HepG2 (cell line): ENCODE results near the gene FSIP1. TPM values are rescaled to one million over a fixed set of nuclear protein-coding genes. Genes with fewer than 3 reads are reported as not detected.

Source experiments
- ATAC-seq: fragments of 200-7000 bp; cut with Tn5 transposase; 3 replicates; pipeline ENCODE4 v1.9.1; 2020; ENCODE audit warnings: mild to moderate bottlenecking, moderate library complexity
- BruUV-seq: library from RNA; stranded (reverse); fragments of 400-500 nt; replicated peaks from 2 replicates; lab custom pipeline; 2021; lab: Mats Ljungman, UMichigan
- CTCF ChIA-PET: fragments of 300-600 bp; formaldehyde crosslinking; extraction: SDS; loops from one replicate; lab custom pipeline; 2021; ENCODE audit warnings: low total read pairs, inconsistent platforms, low intra/inter-chr PET ratio; lab: Yijun Ruan, JAX
- POLR2A ChIA-PET: fragments of 350-600 bp; sonication (Branson Sonifier 250); formaldehyde crosslinking; loops from one replicate; lab custom pipeline; 2020; ENCODE audit warnings: antibody characterized with exemption, inconsistent platforms; lab: Yijun Ruan, JAX
- DNase-seq: peaks from one replicate; pipeline ENCODE4 v3.0.0-alpha.2; 2015; ENCODE audit warnings: low spot score
- FAIRE-seq: peaks from 3 replicates; lab custom pipeline; 2011; peaks lifted over from hg19 to GRCh38; lab: Jason Lieb, UNC
- H2AFZ ChIP-seq: one replicate; pipeline ENCODE4 v1.6.1; 2011; ENCODE audit warnings: low read length, inconsistent platforms
- H3K27ac ChIP-seq: fragments of 300-600 bp; 3 replicates; pipeline ENCODE4 v1.8.0; 2011; ENCODE audit warnings: mixed run types, mild to moderate bottlenecking, mixed read lengths, low read length, inconsistent platforms; ENCODE audit not compliant: insufficient read depth; ENCODE audit errors: extremely low read length
- H3K27me3 ChIP-seq, 2 experiments: fragments of 200-600 bp in 1 of 2; 2 replicates in 1 of 2; 3 replicates in 1 of 2; pipeline versions ENCODE4 v1.6.0 to v1.8.0; 2011; ENCODE audit warnings: low read length in 2 of 2, mild to moderate bottlenecking in 2 of 2, moderate library complexity in 2 of 2, inconsistent platforms in 1 of 2; ENCODE audit not compliant: insufficient read depth in 2 of 2, control insufficient read depth in 1 of 2
- H3K36me3 ChIP-seq, 2 experiments: fragments of 200-600 bp in 1 of 2; replicated peaks in 1 of 2; 2 replicates in 1 of 2; 3 replicates in 1 of 2; pipeline versions ENCODE4 v1.5.1 to v1.8.0; 2011; ENCODE audit warnings: low read length in 2 of 2, inconsistent platforms in 1 of 2; ENCODE audit not compliant: insufficient read depth in 2 of 2, control insufficient read depth in 1 of 2
- H3K4me1 ChIP-seq: 2 replicates; pipeline ENCODE4 v1.5.1; 2012; ENCODE audit warnings: low read length, inconsistent platforms; ENCODE audit not compliant: insufficient read depth
- H3K4me2 ChIP-seq: 2 replicates; pipeline ENCODE4 v1.6.0; 2011; ENCODE audit warnings: low read depth, low read length, inconsistent platforms
- H3K4me3 ChIP-seq, 3 experiments: fragments of 200-600 bp in 1 of 3; sonication (generic), shearing (Covaris generic) in 1 of 3; replicated peaks in 1 of 3; 2 replicates each; pipeline ENCODE4 v1.5.1; 2011 to 2016; ENCODE audit warnings: low read length in 3 of 3, inconsistent platforms in 2 of 3, low read depth in 2 of 3, mild to moderate bottlenecking in 2 of 3, control low read depth in 1 of 3, mixed read lengths in 1 of 3; ENCODE audit not compliant: insufficient read depth in 1 of 3
- H3K79me2 ChIP-seq: one replicate; pipeline ENCODE4 v1.6.1; 2011; ENCODE audit warnings: low read length, inconsistent platforms; ENCODE audit not compliant: insufficient read depth
- H3K9ac ChIP-seq: 2 replicates; pipeline ENCODE4 v1.6.0; 2011; ENCODE audit warnings: mild to moderate bottlenecking, low read depth, low read length, inconsistent platforms; ENCODE audit not compliant: insufficient read depth
- H3K9me3 ChIP-seq: 2 replicates; pipeline ENCODE4 v1.5.1; 2012; ENCODE audit warnings: mild to moderate bottlenecking, low read length
- H4K20me1 ChIP-seq: 2 replicates; pipeline ENCODE4 v1.6.0; 2011; ENCODE audit warnings: inconsistent platforms, mild to moderate bottlenecking, low read length, moderate library complexity; ENCODE audit not compliant: insufficient read depth
- ARID4A ChIP-seq: sonication (generic); formaldehyde crosslinking; IDR thresholded peaks from 2 replicates; pipeline ENCODE4 v1.5.0; 2020; ENCODE audit warnings: mild to moderate bottlenecking, missing genetic modification reagents, borderline replicate concordance
- HOXD1 ChIP-seq: sonication (generic); formaldehyde crosslinking; IDR thresholded peaks from 2 replicates; pipeline ENCODE4 v1.5.0; 2020; ENCODE audit warnings: missing genetic modification reagents
- MIER2 ChIP-seq: IDR thresholded peaks from 2 replicates; pipeline ENCODE4 v1.6.1; 2016; ENCODE audit warnings: missing biosample characterization, missing genetic modification reagents
- NFIC ChIP-seq: IDR thresholded peaks from 2 replicates; pipeline ENCODE4 v1.6.1; 2012; ENCODE audit warnings: mild to moderate bottlenecking, low read length, inconsistent platforms
- NPAS2 ChIP-seq: sonication (generic); formaldehyde crosslinking; IDR thresholded peaks from 2 replicates; pipeline ENCODE4 v1.8.0; 2022; ENCODE audit warnings: mild to moderate bottlenecking, missing genetic modification reagents, borderline replicate concordance
- POLR2G ChIP-seq: fragments of 200-400 bp; formaldehyde crosslinking; IDR thresholded peaks from 2 replicates; pipeline ENCODE4 v1.6.1; 2018; ENCODE audit warnings: mild to moderate bottlenecking, low read depth, low read length, moderate library complexity
- STAG1 ChIP-seq: sonication (generic); formaldehyde crosslinking; IDR thresholded peaks from 2 replicates; pipeline ENCODE4 v1.4.0; 2020; ENCODE audit warnings: missing genetic modification reagents
- SYNCRIP ChIP-seq: fragments of 200-400 bp; formaldehyde crosslinking; IDR thresholded peaks from 2 replicates; pipeline ENCODE4 v1.6.1; 2018; ENCODE audit warnings: mild to moderate bottlenecking, low read depth, low read length; ENCODE audit not compliant: insufficient read depth
- ZNF33B ChIP-seq: sonication (generic); formaldehyde crosslinking; IDR thresholded peaks from 2 replicates; pipeline ENCODE4 v1.5.1; 2020; ENCODE audit warnings: mild to moderate bottlenecking, missing genetic modification reagents
- ZNF546 ChIP-seq: sonication (generic); formaldehyde crosslinking; conservative IDR thresholded peaks from 2 replicates; pipeline ENCODE4 v1.8.1; 2023; ENCODE audit warnings: mild to moderate bottlenecking, missing genetic modification reagents
- ZNF576 ChIP-seq: sonication (generic); formaldehyde crosslinking; IDR thresholded peaks from 2 replicates; pipeline ENCODE4 v1.4.0; 2020; ENCODE audit warnings: mild to moderate bottlenecking, missing genetic modification reagents
- ZNF597 ChIP-seq: sonication (generic); formaldehyde crosslinking; IDR thresholded peaks from 2 replicates; pipeline ENCODE4 v1.5.0; 2020; ENCODE audit warnings: missing genetic modification reagents
- ZNF672 ChIP-seq: sonication (generic); formaldehyde crosslinking; IDR thresholded peaks from 2 replicates; pipeline ENCODE4 v1.8.1; 2022; ENCODE audit warnings: missing genetic modification reagents
- WGBS: methylation state at CpG from one replicate; pipeline ENCODE4 v1.1.6; 2017; ENCODE audit warnings: low lambda C conversion rate; 5-methylcytosine and 5-hydroxymethylcytosine counted together
- in situ Hi-C: cut with HindIII; loops from 2 replicates; pipeline ENCODE4 v1.10.0; 2017; ENCODE audit warnings: low pct_unique_long_range_greater_than_20kb; ENCODE audit not compliant: extremely low pct_ligation_motif_present
- intact Hi-C: fragments of 100-400 bp; cut with micrococcal nuclease; formaldehyde crosslinking; loops from one replicate; pipeline ENCODE4 v1.10.0; 2022; ENCODE audit not compliant: unreplicated experiment
- polyA plus RNA-seq, 8 experiments: library from polyadenylated mRNA; depleted of rRNA in 3 of 8; stranded (reverse) in 7 of 8; unstranded in 1 of 8; fragments of >200 nt; fragmentation: Illumina TruSeq in 4 of 8; extraction: Trizol in 4 of 8; gene quantifications; 2 replicates each; pipeline versions ENCODE4 v1.2.1 to v1.2.3, GENCODE V29; 2011 to 2016; ENCODE audit warnings: low read depth in 4 of 8, missing spikeins in 1 of 8, mixed read lengths in 1 of 8; ENCODE audit not compliant: insufficient read depth in 1 of 8
- total RNA-seq, 5 experiments: library from RNA; depleted of rRNA; stranded (reverse); fragments of >200 nt; fragmentation: Illumina TruSeq; extraction: Trizol; gene quantifications; 2 replicates each; pipeline ENCODE4 v1.2.3, GENCODE V29; 2016; ENCODE audit warnings: low read depth in 1 of 5

The FSIP1 gene
- total and polyA plus RNA-seq, 2 of the 13 experiments (the other 11 are each of a cell fraction or from before 2014, with no cell fraction given), result 0.18 TPM; not detected in 1

GRCh38 chr15:39622660-39623516, 159.8 kb downstream of the FSIP1 start:
- no peak for FAIRE-seq
- H2AFZ ChIP-seq, result no peak overlapping the region
- H3K9me3 ChIP-seq, result no peaks in the 10 kb centered on the region
- no peak overlapping the region for H3K27ac ChIP-seq
- DNase-seq, result no peak
- no peak overlapping the region for H3K9ac ChIP-seq
- no peaks in the 10 kb centered on the region for H4K20me1 ChIP-seq
- BruUV-seq, result no TSS peak
- H3K79me2 ChIP-seq, result no peaks in the 10 kb centered on the region
- ATAC-seq, result no peak
- peaks cover 36% of the 10 kb centered on the region for H3K4me1 ChIP-seq
- peaks cover 0 to 4% of the 10 kb centered on the region in 2 experiments; a peak in 1 of 5 replicates for H3K27me3 ChIP-seq
- POLR2A ChIA-PET, result no interaction called here
- 7% methylated on average over 6 of the region's 6 CpGs for WGBS
- H3K4me2 ChIP-seq, result no peak overlapping the region
- intact Hi-C loops, result no loop called here
- no peak for TF ChIP-seq ZNF672 (CRISPR knock-in tag)
- TF ChIP-seq ZNF576 (CRISPR knock-in tag), result no peak
- TF ChIP-seq NPAS2 (CRISPR knock-in tag), result no peak
- no peak for TF ChIP-seq ZNF33B (CRISPR knock-in tag)
- no peak for TF ChIP-seq SYNCRIP
- no peak for TF ChIP-seq STAG1 (CRISPR knock-in tag)
- no peak for TF ChIP-seq MIER2 (CRISPR knock-in tag)
- no peak for TF ChIP-seq ZNF597 (CRISPR knock-in tag)
- TF ChIP-seq ARID4A (CRISPR knock-in tag), result no peak
- TF ChIP-seq HOXD1 (CRISPR knock-in tag), result no peak
- TF ChIP-seq ZNF546 (CRISPR knock-in tag), result no peak
- no peak for TF ChIP-seq POLR2G
- TF ChIP-seq NFIC, result no peak
- TF ChIP-seq, all 625 proteins: peak for 0
- Histone ChIP-seq H3K36me3 (no peaks in the 10 kb centered on the region), H3K4me3 (no peak overlapping the region)
- in situ Hi-C loops, result no loop called here
- CTCF ChIA-PET, result no interaction called here
